Activated CD4-positive, alpha-beta memory T cell treated with anti-CD3 and anti-CD28 coated beads for 36 hours (primary cell): ENCODE results near the gene GLYAT. TPM values are rescaled to one million over a fixed set of nuclear protein-coding genes. Genes with fewer than 3 reads are reported as not detected.

Experiments
- CTCF ChIA-PET: fragments of 350-600 bp; sonication (Branson Sonifier 250); formaldehyde crosslinking; loops from one replicate; lab custom pipeline; 2021; ENCODE audit warnings: antibody characterized with exemption, inconsistent platforms; lab: Charles Lee
- POLR2A ChIA-PET: fragments of 350-600 bp; sonication (Branson Sonifier 250); formaldehyde crosslinking; loops from one replicate; lab custom pipeline; 2021; ENCODE audit warnings: antibody characterized with exemption; lab: Charles Lee
- DNase-seq: peaks from one replicate; pipeline ENCODE4 v3.0.0-alpha.2; 2020
- H3K27ac Mint-ChIP-seq: one replicate; pipeline ENCODE4 v1.8.0; 2021; ENCODE audit warnings: mixed read lengths
- H3K27me3 Mint-ChIP-seq: one replicate; pipeline ENCODE4 v1.8.0; 2021; ENCODE audit warnings: mixed read lengths
- H3K36me3 Mint-ChIP-seq: one replicate; pipeline ENCODE4 v1.8.0; 2021; ENCODE audit warnings: mixed read lengths
- H3K4me1 Mint-ChIP-seq: one replicate; pipeline ENCODE4 v1.8.0; 2021; ENCODE audit warnings: low read depth, mixed read lengths
- H3K4me3 Mint-ChIP-seq: one replicate; pipeline ENCODE4 v1.8.0; 2021; ENCODE audit warnings: mild to moderate bottlenecking, mixed read lengths
- H3K9me3 Mint-ChIP-seq: one replicate; pipeline ENCODE4 v1.8.0; 2021; ENCODE audit warnings: mixed read lengths
- intact Hi-C: fragments of 100-400 bp; cut with micrococcal nuclease; formaldehyde crosslinking; loops from one replicate; pipeline ENCODE4 v1.15.1; 2023
- total RNA-seq, 2 experiments: library from RNA; stranded (reverse); gene quantifications; one replicate each; pipeline ENCODE4 v1.2.3, GENCODE V29; 2021

GLYAT gene
- total RNA-seq: not detected

- intact Hi-C loops: no loop called here
- no peak for DNase-seq
- ChIA-PET CTCF (no interaction called here), POLR2A (no interaction called here)
- no peaks in the 10 kb centered on the region for H3K36me3 Mint-ChIP-seq
- H3K27me3 Mint-ChIP-seq: peaks cover 6% of the 10 kb centered on the region
- H3K4me3 Mint-ChIP-seq: no peak within 1 kb of the TSS
- H3K4me1 Mint-ChIP-seq: peaks cover 14% of the 10 kb centered on the region
- no peak within 1 kb of the TSS for H3K27ac Mint-ChIP-seq
- no peaks in the 10 kb centered on the region for H3K9me3 Mint-ChIP-seq
Observed at GRCh38 chr11:58731819-58732218, at the start of gene GLYAT. Gene GLYAT, minus strand, starts transcription at chr11:58731943. Its CDS starts 7,447 bp downstream, at chr11:58724496.

GRCh38 chr11:58781345-58781744, 49.6 kb upstream of the GLYAT start:
- Mint-ChIP-seq H3K36me3 (no peaks in the 10 kb centered on the region), H3K4me3 (no peak overlapping the region), H3K4me1 (no peaks in the 10 kb centered on the region), H3K27me3 (peaks cover 5% of the 10 kb centered on the region), H3K27ac (no peak overlapping the region), H3K9me3 (no peaks in the 10 kb centered on the region)
- ChIA-PET CTCF (no interaction called here), POLR2A (no interaction called here)
- DNase-seq: no peak
- intact Hi-C loops: no loop called here

- POLR2A ChIA-PET: no interaction called here
- Mint-ChIP-seq H3K27ac (no peak overlapping the region), H3K36me3 (no peaks in the 10 kb centered on the region), H3K4me3 (no peak overlapping the region), H3K9me3 (no peaks in the 10 kb centered on the region), H3K4me1 (no peaks in the 10 kb centered on the region), H3K27me3 (peaks cover 11% of the 10 kb centered on the region)
- CTCF ChIA-PET: no interaction called here
- intact Hi-C loops: no loop called here
- no peak for DNase-seq
Observed at GRCh38 chr11:58780578-58780977, 48.8 kb upstream of the GLYAT start.

- Mint-ChIP-seq H3K27me3 (peaks cover 13% of the 10 kb centered on the region), H3K27ac (no peak overlapping the region), H3K4me1 (no peaks in the 10 kb centered on the region), H3K9me3 (no peaks in the 10 kb centered on the region), H3K4me3 (no peak overlapping the region), H3K36me3 (no peaks in the 10 kb centered on the region)
- POLR2A ChIA-PET: no interaction called here
- no peak for DNase-seq
- intact Hi-C loops: no loop called here
- CTCF ChIA-PET: interaction anchor here (0.9 to 1.3 kb wide), 2 partner anchors 9 to 11 kb away, joined by 3 to 4 read pairs; no protein-coding TSS in a partner anchor
Observed at GRCh38 chr11:58776891-58777710, 45.4 kb upstream of the GLYAT start.

- CTCF ChIA-PET: no interaction called here
- peak; percentile 27 for DNase-seq
- Mint-ChIP-seq H3K4me3 (no peak overlapping the region), H3K4me1 (peaks cover 6% of the 10 kb centered on the region), H3K36me3 (no peaks in the 10 kb centered on the region), H3K27ac (no peak overlapping the region), H3K9me3 (no peaks in the 10 kb centered on the region), H3K27me3 (peaks cover 21% of the 10 kb centered on the region)
- POLR2A ChIA-PET: no interaction called here
- intact Hi-C loops: loop anchor here (1.0 kb wide), 3 partner anchors 202 to 377 kb away; no protein-coding TSS in a partner anchor
Observed at GRCh38 chr11:58775066-58775708, 43.4 kb upstream of the GLYAT start.

GRCh38 chr11:58774164-58774593, 42.4 kb upstream of the GLYAT start:
- Mint-ChIP-seq H3K27me3 (peaks cover 21% of the 10 kb centered on the region), H3K36me3 (no peaks in the 10 kb centered on the region), H3K4me3 (no peak overlapping the region), H3K9me3 (no peaks in the 10 kb centered on the region), H3K4me1 (peaks cover 6% of the 10 kb centered on the region), H3K27ac (no peak overlapping the region)
- CTCF ChIA-PET: no interaction called here
- intact Hi-C loops: no loop called here
- POLR2A ChIA-PET: no interaction called here
- DNase-seq: no peak

GRCh38 chr11:58773337-58773736, 41.6 kb upstream of the GLYAT start:
- Mint-ChIP-seq H3K4me3 (no peak overlapping the region), H3K4me1 (peaks cover 6% of the 10 kb centered on the region), H3K27me3 (peaks cover 21% of the 10 kb centered on the region), H3K36me3 (no peaks in the 10 kb centered on the region), H3K27ac (no peak overlapping the region), H3K9me3 (no peaks in the 10 kb centered on the region)
- CTCF ChIA-PET: no interaction called here
- DNase-seq: no peak
- POLR2A ChIA-PET: no interaction called here
- intact Hi-C loops: no loop called here

- intact Hi-C loops: no loop called here
- no peak for DNase-seq
- Mint-ChIP-seq H3K4me1 (peaks cover 6% of the 10 kb centered on the region), H3K4me3 (no peak overlapping the region), H3K36me3 (no peaks in the 10 kb centered on the region), H3K27me3 (peaks cover 21% of the 10 kb centered on the region), H3K27ac (no peak overlapping the region), H3K9me3 (no peaks in the 10 kb centered on the region)
- ChIA-PET CTCF (interaction anchor here (0.6 kb wide), 1 partner anchor 204 kb away, joined by 3 read pairs; no protein-coding TSS in a partner anchor), POLR2A (no interaction called here)
Observed at GRCh38 chr11:58772329-58773285, 40.9 kb upstream of the GLYAT start.

- ChIA-PET CTCF (no interaction called here), POLR2A (no interaction called here)
- Mint-ChIP-seq H3K27ac (no peak overlapping the region), H3K27me3 (peaks cover 15% of the 10 kb centered on the region), H3K36me3 (no peaks in the 10 kb centered on the region), H3K4me1 (peaks cover 6% of the 10 kb centered on the region), H3K4me3 (no peak overlapping the region), H3K9me3 (no peaks in the 10 kb centered on the region)
- DNase-seq: no peak
- intact Hi-C loops: no loop called here
Observed at GRCh38 chr11:58771458-58771855, 39.7 kb upstream of the GLYAT start.

- intact Hi-C loops: no loop called here
- Mint-ChIP-seq H3K27me3 (peaks cover 16% of the 10 kb centered on the region), H3K27ac (no peak overlapping the region), H3K9me3 (no peaks in the 10 kb centered on the region), H3K36me3 (no peaks in the 10 kb centered on the region), H3K4me1 (peaks cover 6% of the 10 kb centered on the region), H3K4me3 (no peak overlapping the region)
- ChIA-PET POLR2A (no interaction called here), CTCF (no interaction called here)
- peak; percentile 15 for DNase-seq
Observed at GRCh38 chr11:58770627-58771457, 39.1 kb upstream of the GLYAT start.

GRCh38 chr11:58770166-58770565, 38.4 kb upstream of the GLYAT start:
- ChIA-PET POLR2A (no interaction called here), CTCF (no interaction called here)
- H3K27ac Mint-ChIP-seq: no peak overlapping the region
- DNase-seq: no peak
- peaks cover 14% of the 10 kb centered on the region for H3K27me3 Mint-ChIP-seq
- H3K4me1 Mint-ChIP-seq: peaks cover 6% of the 10 kb centered on the region
- H3K36me3 Mint-ChIP-seq: no peaks in the 10 kb centered on the region
- H3K9me3 Mint-ChIP-seq: no peaks in the 10 kb centered on the region
- intact Hi-C loops: no loop called here
- H3K4me3 Mint-ChIP-seq: no peak overlapping the region
